ENCODE results near the gene SNX21. TPM values are rescaled to one million over a fixed set of nuclear protein-coding genes. Genes with fewer than 3 reads are reported as not detected.

Gene SNX21
- total and polyA plus RNA-seq, 2 donors (not counting 3 experiments of a cell fraction or from before 2014, with no cell fraction given) = 11.6 to 11.9 TPM

- no peak overlapping the region for H3K9ac ChIP-seq (replicated peaks; ENCODE audit: extremely low read depth, insufficient read depth, low read length)
- no peaks in the 10 kb centered on the region for H3K27me3 ChIP-seq (ENCODE audit: control insufficient read depth in 2 of 2, insufficient read depth in 2 of 2, low read length in 2 of 2)
- H3K4me3 ChIP-seq (replicated peaks in 1 of 3; ENCODE audit: insufficient read depth in 1 of 3, low read depth in 1 of 3, low read length in 3 of 3) = no peak overlapping the region
- peaks cover 5% of the 10 kb centered on the region for H3K4me1 ChIP-seq (ENCODE audit: control insufficient read depth, extremely low read depth, insufficient read depth, low read length)
- H3K79me2 ChIP-seq (ENCODE audit: control insufficient read depth, insufficient read depth, low read length) = peaks cover 9% of the 10 kb centered on the region
- ChIA-PET CTCF (interaction anchor here (1.0 to 1.9 kb wide), 3 partner anchors 18 to 118 kb away, joined by 3 to 5 read pairs (median 5); no protein-coding TSS in a partner anchor), POLR2A (no interaction called here)
- no TSS peak for BruUV-seq (replicated peaks)
- dilution Hi-C loops (cut with MboI; ENCODE audit: extremely low pct_ligation_motif_present, low sequenced_read_pairs) = no loop called here
- no peak overlapping the region for H3K4me2 ChIP-seq (ENCODE audit: insufficient read depth, low read length)
- no peaks in the 10 kb centered on the region for H3K9me3 ChIP-seq (replicated peaks; ENCODE audit: control insufficient read depth, insufficient read depth, low read length)
- no peaks in the 10 kb centered on the region for H3K9me1 ChIP-seq (replicated peaks; ENCODE audit: control insufficient read depth, extremely low read depth, insufficient read depth, low read length)
- intact Hi-C loops (cut with micrococcal nuclease) = no loop called here
- H4K20me1 ChIP-seq (replicated peaks; ENCODE audit: control insufficient read depth, extremely low read depth, insufficient read depth, low read length) = no peaks in the 10 kb centered on the region
- DNase-seq (ENCODE audit: low read depth, low spot score) (no peak), FAIRE-seq (no peak)
- H3K36me3 ChIP-seq (ENCODE audit: control insufficient read depth in 2 of 2, extremely low read depth in 1 of 2, insufficient read depth in 2 of 2, low read length in 2 of 2) = peaks cover 0 to 6% of the 10 kb centered on the region in 2 experiments
- no peak overlapping the region for H3K27ac ChIP-seq (ENCODE audit: insufficient read depth, low read depth, low read length)
- no peak overlapping the region for H2AFZ ChIP-seq (ENCODE audit: low read depth, low read length)
- TF ChIP-seq JUN (IDR thresholded peaks at IDR 0.05; ENCODE audit: borderline replicate concordance, insufficient read depth, insufficient read length, low read depth) (no peak), MYC (IDR thresholded peaks at IDR 0.05; ENCODE audit: low read depth, low read length) (no peak), GATA2 (IDR thresholded peaks at IDR 0.05; ENCODE audit: insufficient read depth, insufficient read length, low read depth, low read length) (no peak), POLR2A (IDR thresholded peaks at IDR 0.05; ENCODE audit: low read depth, low read length) (no peak), CTCF (IDR thresholded peaks at IDR 0.05; ENCODE audit: extremely low read depth in 1 of 2, insufficient read depth in 1 of 2, low read depth in 1 of 2, low read length in 2 of 2) (no peak), MAX (IDR thresholded peaks at IDR 0.05; ENCODE audit: insufficient read depth, insufficient read length) (no peak), POLR2AphosphoS5 (IDR thresholded peaks at IDR 0.05; ENCODE audit: insufficient read depth, low read depth, low read length) (no peak)
These were observed 18.7 kb downstream of the SNX21 start for GRCh38 chr20:45852326-45852725.
